ENCODE results near the gene SHPK.

DNA sequence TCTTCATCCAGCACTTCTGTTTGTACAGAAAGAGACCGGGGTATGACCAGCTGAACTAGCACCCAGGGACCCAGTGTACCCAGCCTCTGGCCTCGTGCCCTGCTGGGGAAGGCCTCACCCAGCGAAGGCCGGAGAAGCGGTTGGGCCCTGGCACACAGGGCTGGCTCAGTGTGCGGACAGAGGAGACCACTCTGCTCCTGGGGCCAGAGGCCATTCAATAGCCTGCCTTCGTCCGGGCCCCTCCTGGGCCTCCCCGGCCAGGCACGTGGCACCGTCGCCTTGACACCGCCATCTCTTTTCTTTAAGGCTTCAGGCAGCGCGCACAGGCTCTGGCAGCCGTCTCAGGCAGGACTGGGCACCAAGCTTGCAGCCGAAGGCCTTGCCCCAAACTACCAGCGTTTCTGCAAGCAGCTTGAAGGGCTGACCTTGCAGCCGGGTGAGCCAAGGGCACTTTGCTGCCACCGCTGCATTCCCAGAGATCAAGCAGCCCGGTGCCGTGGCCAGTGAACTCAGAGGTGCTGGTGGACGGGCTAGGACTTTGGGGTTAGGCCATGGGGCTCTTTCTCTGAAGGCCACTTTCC is 24.4 kb upstream of the SHPK start:
- TF ChIP-seq, protein P1, sequence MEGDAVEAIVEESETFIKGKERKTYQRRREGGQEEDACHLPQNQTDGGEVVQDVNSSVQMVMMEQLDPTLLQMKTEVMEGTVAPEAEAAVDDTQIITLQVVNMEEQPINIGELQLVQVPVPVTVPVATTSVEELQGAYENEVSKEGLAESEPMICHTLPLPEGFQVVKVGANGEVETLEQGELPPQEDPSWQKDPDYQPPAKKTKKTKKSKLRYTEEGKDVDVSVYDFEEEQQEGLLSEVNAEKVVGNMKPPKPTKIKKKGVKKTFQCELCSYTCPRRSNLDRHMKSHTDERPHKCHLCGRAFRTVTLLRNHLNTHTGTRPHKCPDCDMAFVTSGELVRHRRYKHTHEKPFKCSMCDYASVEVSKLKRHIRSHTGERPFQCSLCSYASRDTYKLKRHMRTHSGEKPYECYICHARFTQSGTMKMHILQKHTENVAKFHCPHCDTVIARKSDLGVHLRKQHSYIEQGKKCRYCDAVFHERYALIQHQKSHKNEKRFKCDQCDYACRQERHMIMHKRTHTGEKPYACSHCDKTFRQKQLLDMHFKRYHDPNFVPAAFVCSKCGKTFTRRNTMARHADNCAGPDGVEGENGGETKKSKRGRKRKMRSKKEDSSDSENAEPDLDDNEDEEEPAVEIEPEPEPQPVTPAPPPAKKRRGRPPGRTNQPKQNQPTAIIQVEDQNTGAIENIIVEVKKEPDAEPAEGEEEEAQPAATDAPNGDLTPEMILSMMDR (conservative IDR thresholded peaks at IDR 0.05), result no peak
- peak; percentile 92 for TF ChIP-seq ZFX (IDR thresholded peaks at IDR 0.05)

All from C4-2B (cell line).